Upper lobe of right lung (tissue), 1 donor: Measurements from ENCODE around the gene EFHC1. TPM values are rescaled to one million over a fixed set of nuclear protein-coding genes. Genes with fewer than 3 reads are reported as not detected.

ENCODE experiments used
- ATAC-seq: fragments of 200-7000 bp; cut with Tn5 transposase; one replicate; pipeline ENCODE4 v1.9.1; 2020; ENCODE audit warnings: mild to moderate bottlenecking, moderate library complexity
- DNase-seq: peaks from one replicate; pipeline ENCODE4 v3.0.0-alpha.2; 2020
- H3K27ac ChIP-seq: fragments of 200-600 bp; one replicate; pipeline ENCODE4 v1.8.0; 2022
- H3K27me3 ChIP-seq: fragments of 200-600 bp; one replicate; pipeline ENCODE4 v1.8.0; 2022; ENCODE audit warnings: mild to moderate bottlenecking
- H3K36me3 ChIP-seq: fragments of 200-600 bp; one replicate; pipeline ENCODE4 v1.8.0; 2022
- H3K4me1 ChIP-seq: fragments of 200-600 bp; one replicate; pipeline ENCODE4 v1.8.0; 2022
- H3K4me3 ChIP-seq: fragments of 200-600 bp; one replicate; pipeline ENCODE4 v1.8.0; 2022; ENCODE audit warnings: mild to moderate bottlenecking
- H3K9me3 ChIP-seq: fragments of 200-600 bp; one replicate; pipeline ENCODE4 v1.8.0; 2022
- CTCF ChIP-seq: fragments of 200-600 bp; IDR thresholded peaks from one replicate; pipeline ENCODE4 v1.8.0; 2022; ENCODE audit warnings: antibody characterized with exemption
- intact Hi-C: fragments of 100-400 bp; cut with DNase I; formaldehyde crosslinking; loops from one replicate; pipeline ENCODE4 v1.11.0; 2022
- total RNA-seq: library from RNA; stranded (reverse); fragmentation: NEBNext Ultra II Directional; extraction: Animal tissue kit (Norgen Biotek cat#: 25700); gene quantifications from one replicate; pipeline ENCODE4 v1.2.1, GENCODE V29; 2021
- donor health status: DM: no; HTN: yes; CAD: no; lungs with severe emphysema.

EFHC1 gene
- total RNA-seq, 1 donor from 2014 or later, result 16.8 TPM

- Histone ChIP-seq H3K36me3 (peaks cover 6% of the 10 kb centered on the region), H3K4me3 (no peak overlapping the region), H3K27ac (no peak overlapping the region), H3K4me1 (peaks cover 21% of the 10 kb centered on the region), H3K27me3 (no peaks in the 10 kb centered on the region), H3K9me3 (no peaks in the 10 kb centered on the region)
- ATAC-seq (no peak), DNase-seq (no peak)
- intact Hi-C loops, result no loop called here
- no peak for TF ChIP-seq CTCF
These were observed 116.3 kb downstream of the EFHC1 start for GRCh38 chr6:52536424-52536916.

GRCh38 chr6:52537001-52537753, 117.0 kb downstream of the EFHC1 start:
- H3K9me3 ChIP-seq, result no peaks in the 10 kb centered on the region
- no peak overlapping the region for H3K27ac ChIP-seq
- peaks cover 21% of the 10 kb centered on the region for H3K4me1 ChIP-seq
- ATAC-seq, result no peak
- H3K4me3 ChIP-seq, result no peak overlapping the region
- H3K36me3 ChIP-seq, result peaks cover 6% of the 10 kb centered on the region
- H3K27me3 ChIP-seq, result no peaks in the 10 kb centered on the region
- TF ChIP-seq CTCF, result no peak
- intact Hi-C loops, result no loop called here
- no peak for DNase-seq

GRCh38 chr6:52538252-52538900, 118.2 kb downstream of the EFHC1 start:
- Histone ChIP-seq H3K4me1 (peaks cover 21% of the 10 kb centered on the region), H3K27me3 (no peaks in the 10 kb centered on the region), H3K36me3 (peaks cover 6% of the 10 kb centered on the region), H3K9me3 (no peaks in the 10 kb centered on the region), H3K27ac (no peak overlapping the region), H3K4me3 (no peak overlapping the region)
- ATAC-seq (peak; percentile 19), DNase-seq (no peak)
- no peak for TF ChIP-seq CTCF
- intact Hi-C loops, result no loop called here

GRCh38 chr6:52538901-52539354, 118.8 kb downstream of the EFHC1 start:
- H3K27ac ChIP-seq, result no peak overlapping the region
- H3K36me3 ChIP-seq, result peaks cover 6% of the 10 kb centered on the region
- H3K4me3 ChIP-seq, result no peak overlapping the region
- H3K9me3 ChIP-seq, result no peaks in the 10 kb centered on the region
- no peak for TF ChIP-seq CTCF
- H3K27me3 ChIP-seq, result no peaks in the 10 kb centered on the region
- intact Hi-C loops, result no loop called here
- peaks cover 25% of the 10 kb centered on the region for H3K4me1 ChIP-seq
- ATAC-seq, result no peak
- DNase-seq, result no peak

GRCh38 chr6:52539607-52540006, 119.5 kb downstream of the EFHC1 start:
- H3K4me1 ChIP-seq, result peaks cover 31% of the 10 kb centered on the region
- DNase-seq (no peak), ATAC-seq (no peak)
- H3K9me3 ChIP-seq, result no peaks in the 10 kb centered on the region
- no peak for TF ChIP-seq CTCF
- H3K27ac ChIP-seq, result no peak overlapping the region
- no peak overlapping the region for H3K4me3 ChIP-seq
- peaks cover 6% of the 10 kb centered on the region for H3K36me3 ChIP-seq
- H3K27me3 ChIP-seq, result no peaks in the 10 kb centered on the region
- intact Hi-C loops, result no loop called here
